Tibial nerve (tissue), 4 donors: ENCODE results near the gene PRKACB. TPM values are rescaled to one million over a fixed set of nuclear protein-coding genes. Genes with fewer than 3 reads are reported as not detected.
"Not testable (repeated sequence)": the region's sequence is repeated elsewhere in the genome, so short reads cannot be mapped to it uniquely, and the experiment has no call there.

Experiments
- DNase-seq, 2 donors: peaks; one replicate each; pipeline ENCODE4 v3.0.0-alpha.2; 2019; ENCODE audit warnings: low spot score in 2 of 2
- H3K27ac ChIP-seq, 4 donors: fragments of 200-600 bp; sonication (generic) in 3 of 4; one replicate each; pipeline ENCODE4 v1.5.1; 2017 to 2019; ENCODE audit warnings: mild to moderate bottlenecking in 1 of 4
- H3K27me3 ChIP-seq, 2 donors: fragments of 200-600 bp; sonication (generic) in 1 of 2; one replicate each; pipeline versions ENCODE4 v1.5.1 to v1.6.0; 2017 to 2019
- H3K36me3 ChIP-seq, 3 donors: fragments of 200-600 bp; sonication (generic); one replicate each; pipeline ENCODE4 v1.5.1; 2018 to 2019
- H3K4me1 ChIP-seq, 4 donors: fragments of 200-600 bp; sonication (generic) in 3 of 4; one replicate each; pipeline ENCODE4 v1.5.1; 2017 to 2019
- H3K4me3 ChIP-seq, 4 donors: fragments of 200-600 bp; sonication (generic) in 3 of 4; one replicate each; pipeline ENCODE4 v1.5.1; 2017 to 2019; ENCODE audit warnings: mild to moderate bottlenecking in 1 of 4, moderate library complexity in 1 of 4
- H3K9me3 ChIP-seq, 4 donors: fragments of 200-600 bp; sonication (generic) in 3 of 4; one replicate each; pipeline ENCODE4 v1.5.1; 2017 to 2019
- EP300 ChIP-seq, 2 donors: sonication (generic); formaldehyde crosslinking; IDR thresholded peaks; one replicate each; pipeline ENCODE4 v1.6.1; 2017; ENCODE audit warnings: antibody characterized with exemption in 2 of 2, mild to moderate bottlenecking in 1 of 2
- POLR2A ChIP-seq, 2 donors: fragments of 450-650 bp; IDR thresholded peaks; one replicate each; pipeline ENCODE4 v1.6.1; 2017; ENCODE audit warnings: antibody characterized with exemption in 2 of 2, mild to moderate bottlenecking in 2 of 2, moderate library complexity in 2 of 2
- WGBS, 2 donors: methylation state at CpG; one replicate each; pipeline ENCODE4 v1.1.5; 2018; 5-methylcytosine and 5-hydroxymethylcytosine counted together
- total RNA-seq, 4 donors: library from RNA; depleted of rRNA; stranded (reverse); fragments of >200 nt; gene quantifications; one replicate each; pipeline ENCODE4 v1.1.0, GENCODE V29; 2016
- TF ChIP-seq, protein P1 (sequence below), 5 experiments: fragments of 200-600 bp in 3 of 5; fragments of 450-650 bp in 2 of 5; sonication (generic) in 3 of 5; IDR thresholded peaks; one replicate each; pipeline ENCODE4 v1.5.1; 2016 to 2019; ENCODE audit warnings: antibody characterized with exemption in 5 of 5, mild to moderate bottlenecking in 3 of 5, moderate library complexity in 2 of 5

The PRKACB gene
- total RNA-seq, 4 donors from 2014 or later = 13.4 to 17.3 (median 15.3) TPM

DNA sequence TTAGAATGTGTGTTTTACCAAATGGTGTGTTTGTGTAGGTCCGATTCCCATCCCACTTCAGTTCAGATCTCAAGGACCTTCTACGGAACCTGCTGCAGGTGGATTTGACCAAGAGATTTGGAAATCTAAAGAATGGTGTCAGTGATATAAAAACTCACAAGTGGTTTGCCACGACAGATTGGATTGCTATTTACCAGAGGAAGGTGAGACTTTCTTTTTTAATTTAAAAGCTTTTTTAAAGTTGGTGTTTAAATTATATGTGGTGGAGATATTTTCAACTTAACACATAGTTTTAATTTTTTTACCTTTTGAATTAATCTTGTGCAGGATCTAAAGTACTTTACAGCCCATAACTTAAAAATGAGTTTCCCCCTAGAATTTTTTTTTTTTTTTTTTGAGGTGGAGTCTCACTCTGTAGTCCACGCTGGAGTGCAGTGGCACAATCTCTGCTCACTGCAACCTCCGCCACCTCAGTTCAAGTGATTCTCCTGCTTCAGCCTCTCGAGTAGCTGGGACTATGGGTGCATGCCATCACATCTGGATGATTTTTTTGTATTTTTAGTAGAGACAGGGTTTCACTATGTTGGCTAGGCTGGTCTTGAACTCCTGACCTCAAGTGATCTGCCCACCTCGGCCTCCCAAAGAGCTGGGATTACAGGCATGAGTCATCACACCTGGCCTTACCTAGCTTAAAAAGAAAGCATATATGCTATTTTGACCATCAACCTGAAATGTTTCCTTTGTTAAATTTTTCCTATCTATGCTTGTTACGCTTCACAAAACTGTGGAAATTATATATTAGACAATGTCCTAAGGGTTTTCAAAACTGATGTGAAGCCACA, 70.3 kb downstream of the PRKACB start:
- no peak for TF ChIP-seq EP300 (IDR thresholded peaks at IDR 0.05)
- TF ChIP-seq, protein P1, sequence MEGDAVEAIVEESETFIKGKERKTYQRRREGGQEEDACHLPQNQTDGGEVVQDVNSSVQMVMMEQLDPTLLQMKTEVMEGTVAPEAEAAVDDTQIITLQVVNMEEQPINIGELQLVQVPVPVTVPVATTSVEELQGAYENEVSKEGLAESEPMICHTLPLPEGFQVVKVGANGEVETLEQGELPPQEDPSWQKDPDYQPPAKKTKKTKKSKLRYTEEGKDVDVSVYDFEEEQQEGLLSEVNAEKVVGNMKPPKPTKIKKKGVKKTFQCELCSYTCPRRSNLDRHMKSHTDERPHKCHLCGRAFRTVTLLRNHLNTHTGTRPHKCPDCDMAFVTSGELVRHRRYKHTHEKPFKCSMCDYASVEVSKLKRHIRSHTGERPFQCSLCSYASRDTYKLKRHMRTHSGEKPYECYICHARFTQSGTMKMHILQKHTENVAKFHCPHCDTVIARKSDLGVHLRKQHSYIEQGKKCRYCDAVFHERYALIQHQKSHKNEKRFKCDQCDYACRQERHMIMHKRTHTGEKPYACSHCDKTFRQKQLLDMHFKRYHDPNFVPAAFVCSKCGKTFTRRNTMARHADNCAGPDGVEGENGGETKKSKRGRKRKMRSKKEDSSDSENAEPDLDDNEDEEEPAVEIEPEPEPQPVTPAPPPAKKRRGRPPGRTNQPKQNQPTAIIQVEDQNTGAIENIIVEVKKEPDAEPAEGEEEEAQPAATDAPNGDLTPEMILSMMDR (IDR thresholded peaks at IDR 0.05) = no peak
- no peak for TF ChIP-seq POLR2A (IDR thresholded peaks at IDR 0.05)
- no peaks in the 10 kb centered on the region for H3K4me1 ChIP-seq
- H3K9me3 ChIP-seq = peaks cover 0 to 8% (median 1%) of the 10 kb centered on the region in 4 donors
- H3K4me3 ChIP-seq = no peak overlapping the region
- H3K36me3 ChIP-seq = peaks cover 0 to 24% (median 0%) of the 10 kb centered on the region in 3 donors
- 92% methylated on average over 8 of the region's 8 CpGs for WGBS, 2 donors
- no peaks in the 10 kb centered on the region for H3K27me3 ChIP-seq
- no peak for DNase-seq
- no peak overlapping the region for H3K27ac ChIP-seq

DNA sequence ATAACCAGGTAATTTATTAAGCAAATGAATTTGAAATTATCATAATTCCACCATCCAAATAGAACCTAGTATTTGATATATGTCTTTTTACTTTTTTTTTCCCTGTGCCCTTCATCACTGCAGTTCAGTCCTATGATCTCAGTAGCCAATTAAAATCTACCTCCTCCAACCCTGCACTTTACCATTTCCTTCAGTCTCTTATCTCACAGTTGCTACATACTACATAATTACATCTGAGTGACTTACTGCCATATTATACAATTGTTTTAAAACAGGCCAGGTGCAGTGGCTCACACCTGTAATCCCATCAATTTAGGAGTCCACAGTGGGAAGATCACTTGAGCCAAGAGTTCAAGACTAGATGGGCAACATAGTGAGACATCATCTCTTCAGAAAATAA, 73.2 kb downstream of the PRKACB start:
- no peak for DNase-seq
- Histone ChIP-seq H3K9me3 (peaks cover 0 to 27% (median 8%) of the 10 kb centered on the region in 4 donors), H3K36me3 (peaks cover 0 to 35% (median 0%) of the 10 kb centered on the region in 3 donors), H3K27me3 (no peaks in the 10 kb centered on the region), H3K4me3 (no peak overlapping the region), H3K27ac (no peak overlapping the region), H3K4me1 (no peaks in the 10 kb centered on the region)
- TF ChIP-seq POLR2A (IDR thresholded peaks at IDR 0.05) (no peak), EP300 (IDR thresholded peaks at IDR 0.05) (no peak)
- TF ChIP-seq, protein P1 (IDR thresholded peaks at IDR 0.05) = no peak

DNA sequence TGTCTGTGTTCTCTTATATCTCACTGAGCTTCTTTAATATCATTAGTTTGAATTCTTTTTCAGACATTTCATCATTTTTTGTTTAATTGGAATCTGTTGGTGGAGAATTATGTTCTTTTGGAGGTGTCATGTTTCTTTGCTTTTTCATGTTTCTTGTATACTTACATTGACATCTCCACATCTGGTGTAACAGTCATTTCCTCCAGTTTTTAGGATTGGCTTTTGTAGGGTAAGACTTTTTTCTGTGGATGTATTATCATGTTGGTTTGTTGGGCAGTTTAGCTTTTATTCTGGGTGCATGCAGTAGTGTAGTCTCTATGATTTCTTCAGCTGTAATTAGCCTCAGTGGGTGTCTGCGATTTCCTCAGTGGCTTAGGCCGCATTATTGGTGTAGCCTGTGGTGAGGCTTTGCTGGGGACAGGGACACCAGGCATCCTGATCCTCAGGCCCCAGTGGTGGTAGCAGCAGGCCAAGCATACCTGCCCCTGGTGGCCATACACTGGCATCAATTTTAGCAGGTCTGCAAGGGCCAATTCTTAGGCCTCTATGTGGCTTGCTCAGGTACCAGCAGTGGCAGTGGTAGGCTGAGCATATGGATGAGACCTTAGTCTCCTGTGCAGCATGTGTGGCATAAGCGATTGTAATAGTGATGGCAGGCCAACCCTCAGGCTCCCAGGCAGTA, 79.8 kb downstream of the PRKACB start:
- peaks cover 0 to 32% (median 12%) of the 10 kb centered on the region in 4 donors for H3K9me3 ChIP-seq
- H3K27ac ChIP-seq = no peak overlapping the region
- H3K36me3 ChIP-seq = peaks cover 0 to 57% (median 0%) of the 10 kb centered on the region in 3 donors
- H3K27me3 ChIP-seq = no peaks in the 10 kb centered on the region
- no peak for DNase-seq
- no peaks in the 10 kb centered on the region for H3K4me1 ChIP-seq
- H3K4me3 ChIP-seq = no peak overlapping the region
- 36 to 70% methylated on average over 3 of the region's 3 CpGs for WGBS, 2 donors
- TF ChIP-seq, protein P1 (IDR thresholded peaks at IDR 0.05) = no peak
- TF ChIP-seq EP300 (IDR thresholded peaks at IDR 0.05) (no peak), POLR2A (IDR thresholded peaks at IDR 0.05) (no peak)

DNA sequence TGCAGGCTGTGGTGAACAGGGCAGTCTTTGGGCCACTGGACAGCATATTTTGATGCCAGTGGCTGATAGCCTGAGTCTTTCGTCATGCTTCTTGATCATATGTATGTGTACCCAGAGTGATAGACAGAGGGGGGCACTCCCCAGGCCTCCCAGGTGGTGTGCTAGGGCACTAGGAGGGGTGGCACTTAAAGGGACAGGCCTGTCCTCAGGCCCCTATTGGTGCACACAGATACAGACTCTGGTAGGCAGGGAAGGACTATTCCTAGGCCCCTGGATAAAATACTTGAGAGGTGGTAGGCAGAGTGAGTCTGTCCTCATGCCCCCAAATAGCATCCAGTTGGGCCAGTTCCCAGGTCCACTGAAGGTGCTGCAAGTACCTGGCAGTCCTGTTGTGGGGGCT, 80.8 kb downstream of the PRKACB start:
- WGBS, 2 donors = 83 to 86% methylated on average over 1 of the region's 1 CpG
- Histone ChIP-seq H3K36me3 (peaks cover 0 to 47% (median 0%) of the 10 kb centered on the region in 3 donors), H3K27ac (no peak overlapping the region), H3K9me3 (peaks cover 0 to 22% (median 8%) of the 10 kb centered on the region in 4 donors), H3K4me3 (no peak overlapping the region), H3K27me3 (no peaks in the 10 kb centered on the region), H3K4me1 (no peaks in the 10 kb centered on the region)
- no peak for DNase-seq
- TF ChIP-seq, protein P1 (IDR thresholded peaks at IDR 0.05) = no peak
- TF ChIP-seq EP300 (IDR thresholded peaks at IDR 0.05) = no peak
- no peak for TF ChIP-seq POLR2A (IDR thresholded peaks at IDR 0.05)

DNA sequence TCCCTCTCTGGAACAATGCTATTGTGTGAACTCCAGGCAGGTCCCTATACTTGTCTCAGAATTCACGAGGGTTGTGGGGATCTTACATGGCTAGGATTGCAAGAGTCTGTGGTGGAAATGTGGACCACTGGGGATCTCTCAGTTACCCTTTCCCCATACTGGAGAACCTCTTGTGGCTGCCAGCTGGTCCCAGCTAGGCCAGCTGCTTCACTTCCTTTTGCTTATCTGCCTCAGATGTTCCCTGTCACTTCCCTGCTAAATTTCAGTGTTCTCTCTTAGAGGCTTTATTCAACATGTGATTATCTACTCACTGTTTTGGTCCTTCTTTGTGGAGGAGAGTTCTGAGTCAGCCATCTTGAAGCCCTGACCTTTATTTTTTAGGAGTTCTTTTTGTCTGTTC, 81.6 kb downstream of the PRKACB start:
- TF ChIP-seq, protein P1 (IDR thresholded peaks at IDR 0.05) = no peak
- no peak for TF ChIP-seq POLR2A (IDR thresholded peaks at IDR 0.05)
- no peak for TF ChIP-seq EP300 (IDR thresholded peaks at IDR 0.05)
- WGBS, 2 donors = 83 to 86% methylated on average over 1 of the region's 1 CpG
- no peak for DNase-seq
- no peak overlapping the region for H3K27ac ChIP-seq
- peaks cover 0 to 47% (median 0%) of the 10 kb centered on the region in 3 donors for H3K36me3 ChIP-seq
- no peaks in the 10 kb centered on the region for H3K27me3 ChIP-seq
- no peaks in the 10 kb centered on the region for H3K4me1 ChIP-seq
- H3K9me3 ChIP-seq = peaks cover 0 to 16% (median 4%) of the 10 kb centered on the region in 4 donors
- H3K4me3 ChIP-seq = no peak overlapping the region

DNA sequence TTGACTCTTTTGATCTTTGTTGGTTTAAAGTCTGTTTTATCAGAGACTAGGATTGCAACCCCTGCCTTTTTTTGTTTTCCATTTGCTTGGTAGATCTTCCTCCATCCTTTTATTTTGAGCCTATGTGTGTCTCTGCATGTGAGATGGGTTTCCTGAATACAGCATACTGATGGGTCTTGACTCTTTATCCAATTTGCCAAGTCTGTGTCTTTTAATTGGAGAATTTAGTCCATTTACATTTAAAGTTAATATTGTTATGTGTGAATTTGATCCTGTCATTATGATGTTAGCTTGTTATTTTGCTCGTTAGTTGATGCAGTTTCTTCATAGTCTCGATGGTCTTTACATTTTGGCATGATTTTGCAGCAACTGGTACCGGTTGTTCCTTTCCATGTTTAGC, 88.6 kb downstream of the PRKACB start:
- H3K9me3 ChIP-seq, H3K4me3 ChIP-seq, H3K27me3 ChIP-seq, H3K4me1 ChIP-seq, H3K27ac ChIP-seq, DNase-seq: not testable (repeated sequence)
- 99 to 100% methylated on average over 3 of the region's 3 CpGs for WGBS, 2 donors
- H3K36me3 ChIP-seq = peaks cover 0 to 26% (median 0%) of the 10 kb centered on the region in 3 donors
